Uterus (tissue), 2 donors: ENCODE results near the gene HNRNPU.

ENCODE experiments used
- CTCF ChIP-seq, 4 experiments: fragments of 200-600 bp in 2 of 4; fragments of 450-650 bp in 2 of 4; sonication (generic) in 2 of 4; IDR thresholded peaks; one replicate each; pipeline ENCODE4 v1.5.1; 2016 to 2019; ENCODE audit warnings: antibody characterized with exemption in 4 of 4, mild to moderate bottlenecking in 2 of 4, moderate library complexity in 1 of 4
- POLR2A ChIP-seq, 2 donors: fragments of 450-650 bp; IDR thresholded peaks; one replicate each; pipeline ENCODE4 v1.6.1; 2016; ENCODE audit warnings: antibody characterized with exemption in 2 of 2, mild to moderate bottlenecking in 1 of 2, moderate library complexity in 1 of 2

DNA sequence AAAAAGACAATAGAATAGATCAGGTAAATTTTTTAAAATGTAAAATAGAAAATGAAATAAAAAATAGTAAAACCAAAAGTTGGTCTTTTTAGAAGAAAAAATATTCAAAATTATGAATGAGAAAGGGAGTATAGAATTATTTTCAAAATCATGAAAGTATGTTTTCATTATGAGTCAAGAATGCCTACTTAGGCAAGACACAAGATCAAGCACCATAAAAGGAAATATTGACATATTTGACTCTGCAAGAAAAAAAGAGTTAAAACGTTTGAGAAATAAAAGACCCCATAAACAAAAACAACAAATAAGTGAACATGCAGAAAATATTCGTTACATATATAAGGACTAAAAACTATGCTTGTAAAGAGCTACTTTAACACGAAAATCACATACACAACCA, 33.7 kb downstream of the HNRNPU start:
- TF ChIP-seq POLR2A (IDR thresholded peaks at IDR 0.05): no peak
- no peak for TF ChIP-seq CTCF (IDR thresholded peaks at IDR 0.05)
